HepG2 (cell line): ENCODE data around the gene SENP7. TPM values are rescaled to one million over a fixed set of nuclear protein-coding genes. Genes with fewer than 3 reads are reported as not detected.

Source experiments
- ARNT ChIP-seq: fragments of 450-650 bp; IDR thresholded peaks from 2 replicates; pipeline ENCODE4 v1.6.1; 2017
- ATF7-NPFF ChIP-seq: sonication (generic); formaldehyde crosslinking; IDR thresholded peaks from 2 replicates; pipeline ENCODE4 v1.8.1; 2023; ENCODE audit warnings: mild to moderate bottlenecking, low read depth, missing genetic modification reagents, moderate library complexity
- ATRX ChIP-seq: sonication (generic); formaldehyde crosslinking; IDR thresholded peaks from 2 replicates; pipeline ENCODE4 v1.4.0; 2020; ENCODE audit warnings: missing genetic modification reagents, borderline replicate concordance
- CEBPB ChIP-seq: IDR thresholded peaks from 2 replicates; pipeline ENCODE4 v1.6.1; 2011; ENCODE audit warnings: low read depth, low read length, improper control_type of control experiment, borderline replicate concordance
- CEBPZ ChIP-seq: IDR thresholded peaks from 2 replicates; pipeline ENCODE4 v1.6.1; 2012; ENCODE audit warnings: low read length, improper control_type of control experiment
- FLYWCH1 ChIP-seq: sonication (generic); formaldehyde crosslinking; IDR thresholded peaks from 2 replicates; pipeline ENCODE4 v1.8.1; 2023; ENCODE audit warnings: mild to moderate bottlenecking, missing genetic modification reagents
- HMG20A ChIP-seq: IDR thresholded peaks from 2 replicates; pipeline ENCODE4 v1.6.1; 2016; ENCODE audit warnings: borderline replicate concordance
- HNRNPUL1 ChIP-seq: fragments of 200-400 bp; formaldehyde crosslinking; IDR thresholded peaks from 2 replicates; pipeline ENCODE4 v1.6.1; 2017; ENCODE audit warnings: low read depth, mild to moderate bottlenecking, low read length, moderate library complexity
- JDP2 ChIP-seq: sonication (generic); formaldehyde crosslinking; IDR thresholded peaks from 2 replicates; pipeline ENCODE4 v1.8.1; 2022; ENCODE audit warnings: missing genetic modification reagents, borderline replicate concordance
- MIXL1 ChIP-seq: IDR thresholded peaks from 2 replicates; pipeline ENCODE4 v1.6.1; 2016
- MLLT10 ChIP-seq: sonication (generic); formaldehyde crosslinking; IDR thresholded peaks from 2 replicates; pipeline ENCODE4 v1.4.0; 2020; ENCODE audit warnings: missing genetic modification reagents
- MTA3 ChIP-seq: sonication (generic); formaldehyde crosslinking; IDR thresholded peaks from 2 replicates; pipeline ENCODE4 v1.4.0; 2020; ENCODE audit warnings: missing genetic modification reagents
- POGK ChIP-seq: sonication (generic); formaldehyde crosslinking; conservative IDR thresholded peaks from 2 replicates; pipeline ENCODE4 v1.8.0; 2022; ENCODE audit warnings: mild to moderate bottlenecking, moderate library complexity, missing genetic modification reagents
- SIN3B ChIP-seq: fragments of 150-350 bp; IDR thresholded peaks from 2 replicates; pipeline ENCODE4 v1.6.1; 2014; ENCODE audit warnings: low read length
- ZKSCAN5 ChIP-seq: sonication (generic); formaldehyde crosslinking; IDR thresholded peaks from 2 replicates; pipeline ENCODE4 v1.5.1; 2020; ENCODE audit warnings: mild to moderate bottlenecking, missing genetic modification reagents
- ZNF142 ChIP-seq: sonication (generic); formaldehyde crosslinking; IDR thresholded peaks from 2 replicates; pipeline ENCODE4 v1.4.0; 2020; ENCODE audit warnings: missing genetic modification reagents
- ZNF17 ChIP-seq: sonication (generic); formaldehyde crosslinking; IDR thresholded peaks from 2 replicates; pipeline ENCODE4 v1.5.0; 2020; ENCODE audit warnings: mild to moderate bottlenecking, missing genetic modification reagents
- ZNF205 ChIP-seq: IDR thresholded peaks from 2 replicates; pipeline ENCODE4 v1.6.1; 2018; ENCODE audit warnings: missing biosample characterization, missing genetic modification reagents
- ZNF362 ChIP-seq: sonication (generic); formaldehyde crosslinking; IDR thresholded peaks from 2 replicates; pipeline ENCODE4 v1.4.0; 2020; ENCODE audit warnings: missing genetic modification reagents, mild to moderate bottlenecking, borderline replicate concordance
- polyA plus RNA-seq, 8 experiments: library from polyadenylated mRNA; depleted of rRNA in 3 of 8; stranded (reverse) in 7 of 8; unstranded in 1 of 8; fragments of >200 nt; fragmentation: Illumina TruSeq in 4 of 8; extraction: Trizol in 4 of 8; gene quantifications; 2 replicates each; pipeline versions ENCODE4 v1.2.1 to v1.2.3, GENCODE V29; 2011 to 2016; ENCODE audit warnings: low read depth in 4 of 8, missing spikeins in 1 of 8, mixed read lengths in 1 of 8; ENCODE audit not compliant: insufficient read depth in 1 of 8
- total RNA-seq, 5 experiments: library from RNA; depleted of rRNA; stranded (reverse); fragments of >200 nt; fragmentation: Illumina TruSeq; extraction: Trizol; gene quantifications; 2 replicates each; pipeline ENCODE4 v1.2.3, GENCODE V29; 2016; ENCODE audit warnings: low read depth in 1 of 5

Gene SENP7
- total and polyA plus RNA-seq, 2 of the 13 experiments (the other 11 are each of a cell fraction or from before 2014, with no cell fraction given): 9.1 to 10.3 TPM

DNA sequence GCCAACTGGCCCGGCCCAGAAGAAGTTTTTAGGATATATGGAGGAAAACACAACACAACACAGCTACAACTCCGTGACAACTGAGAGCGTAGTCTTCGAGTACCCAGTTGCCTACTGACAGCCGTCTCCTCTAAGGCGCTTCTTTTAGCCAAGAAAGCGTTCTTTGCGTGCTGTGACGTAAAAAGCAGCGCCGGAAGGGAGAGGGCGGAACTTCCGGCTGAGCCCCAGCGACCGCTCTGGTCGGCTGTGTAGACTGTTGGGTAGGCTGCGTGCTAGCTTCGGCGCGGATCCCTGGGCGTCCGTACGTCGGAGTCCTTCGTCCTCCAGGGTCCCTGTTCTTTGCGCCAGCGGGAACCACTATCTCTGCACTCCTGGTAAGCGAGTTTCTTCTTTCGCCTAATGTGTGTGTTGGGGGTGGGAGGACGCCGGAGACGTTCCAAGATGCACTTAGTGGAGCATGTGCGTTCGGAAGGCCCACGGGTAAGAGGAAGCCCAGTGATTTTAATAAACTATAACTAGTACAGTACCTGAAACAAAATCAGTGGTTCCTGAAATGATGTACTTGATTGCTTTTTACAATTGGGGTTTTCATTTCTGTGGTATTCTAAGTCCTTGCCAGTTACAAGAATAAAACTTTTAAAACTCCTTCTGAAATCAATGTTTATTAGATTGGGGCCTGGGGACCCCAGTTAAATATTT, 48.8 kb upstream of the SENP7 start, which contains the start of gene TRMT10C (continued):
- TF ChIP-seq CEBPB (no peak), ZNF362 (CRISPR knock-in tag) (peak; percentile 58; the same call in 1 of the 2 replicates), ZNF142 (no peak; the same call in 1 of the 2 replicates), POGK (CRISPR knock-in tag) (peak; percentile 72), MIXL1 (CRISPR knock-in tag) (peak; percentile 55; the same call in 1 of the 2 replicates), FLYWCH1 (CRISPR knock-in tag) (no peak), HMG20A (no peak), SIN3B (peak; percentile 43; the same call in 1 of the 2 replicates), CEBPZ (no peak), MLLT10 (CRISPR knock-in tag) (no peak), ARNT (no peak), ZNF17 (CRISPR knock-in tag) (no peak), JDP2 (CRISPR knock-in tag) (no peak), ATRX (peak; percentile 42; the same call in 1 of the 2 replicates), MTA3 (CRISPR knock-in tag) (no peak), ZKSCAN5 (no peak), ZNF205 (CRISPR knock-in tag) (0 out of 2 replicates have a peak, but pooled peaks have one; percentile 53), ATF7-NPFF (CRISPR knock-in tag) (no peak), HNRNPUL1 (no peak)
